K562 (cell line): ENCODE data around the gene PRDX6. TPM values are rescaled to one million over a fixed set of nuclear protein-coding genes. Genes with fewer than 3 reads are reported as not detected.

Source experiments
- ARID2 ChIP-seq: fragments of 450-650 bp; IDR thresholded peaks from 2 replicates; pipeline ENCODE4 v1.6.1; 2017; ENCODE audit warnings: antibody characterized with exemption, mild to moderate bottlenecking
- ARNT ChIP-seq, 2 experiments: fragments of 450-650 bp; IDR thresholded peaks; 2 replicates each; pipeline ENCODE4 v1.6.1; 2016; ENCODE audit warnings: mild to moderate bottlenecking in 1 of 2
- ATF7 ChIP-seq: fragments of 450-650 bp; IDR thresholded peaks from 2 replicates; pipeline ENCODE4 v1.7.1; 2014; ENCODE audit warnings: mild to moderate bottlenecking, moderate library complexity
- CBX2 ChIP-seq: fragments of 200-600 bp; sonication (generic); IDR thresholded peaks from one replicate; pipeline ENCODE4 v1.6.1; 2012; ENCODE audit warnings: mild to moderate bottlenecking, low read length, inconsistent platforms; ENCODE audit not compliant: insufficient read depth, poor library complexity, severe bottlenecking
- CHD1 ChIP-seq: fragments of 200-600 bp; sonication (generic); IDR thresholded peaks from one replicate; pipeline ENCODE4 v1.6.1; 2012; ENCODE audit warnings: mild to moderate bottlenecking, moderate library complexity, low read length, inconsistent platforms
- ELF4 ChIP-seq: fragments of 450-650 bp; formaldehyde crosslinking; IDR thresholded peaks from 2 replicates; pipeline ENCODE4 v1.4.0; 2022; ENCODE audit warnings: missing genetic modification characterization
- GTF2B ChIP-seq: IDR thresholded peaks from 2 replicates; pipeline ENCODE4 v1.6.1; 2011; ENCODE audit not compliant: insufficient read length; ENCODE audit errors: extremely low read depth
- IRF9 ChIP-seq: fragments of 450-650 bp; IDR thresholded peaks from 2 replicates; pipeline ENCODE4 v1.6.1; 2016; ENCODE audit warnings: missing biosample characterization, missing genetic modification characterization
- KHSRP ChIP-seq: fragments of 450-650 bp; IDR thresholded peaks from 2 replicates; pipeline ENCODE4 v1.6.1; 2017
- MNT ChIP-seq, 2 experiments: fragments of 450-650 bp; conservative IDR thresholded peaks; 2 replicates each; pipeline ENCODE4 v1.6.1; 2017; ENCODE audit warnings: mild to moderate bottlenecking in 2 of 2, moderate library complexity in 2 of 2
- NBN ChIP-seq: fragments of 450-650 bp; IDR thresholded peaks from 2 replicates; pipeline ENCODE4 v1.6.1; 2016; ENCODE audit warnings: low read depth, mild to moderate bottlenecking
- NFYB ChIP-seq: IDR thresholded peaks from 2 replicates; pipeline ENCODE4 v1.6.1; 2011; ENCODE audit warnings: mild to moderate bottlenecking, moderate library complexity; ENCODE audit not compliant: insufficient read length; ENCODE audit errors: extremely low read depth
- NR0B1 ChIP-seq: fragments of 450-650 bp; IDR thresholded peaks from one replicate; pipeline ENCODE4 v1.6.1; 2018; ENCODE audit warnings: mild to moderate bottlenecking, moderate library complexity; ENCODE audit not compliant: partially characterized antibody
- PCBP2 ChIP-seq: fragments of 200-400 bp; formaldehyde crosslinking; IDR thresholded peaks from 2 replicates; pipeline ENCODE4 v1.6.1; 2018; ENCODE audit warnings: low read length, low read depth, mild to moderate bottlenecking, moderate library complexity; ENCODE audit not compliant: poor library complexity, severe bottlenecking
- RBM14 ChIP-seq: fragments of 200-400 bp; formaldehyde crosslinking; IDR thresholded peaks from 2 replicates; pipeline ENCODE4 v1.6.1; 2018; ENCODE audit warnings: low read depth, mild to moderate bottlenecking, low read length, moderate library complexity, borderline replicate concordance; ENCODE audit not compliant: insufficient read depth
- RBM34 ChIP-seq: fragments of 200-400 bp; formaldehyde crosslinking; IDR thresholded peaks from 2 replicates; pipeline ENCODE4 v1.6.1; 2018; ENCODE audit warnings: low read length, borderline replicate concordance; ENCODE audit not compliant: insufficient read depth
- SAFB ChIP-seq: fragments of 200-400 bp; formaldehyde crosslinking; IDR thresholded peaks from 2 replicates; pipeline ENCODE4 v1.6.1; 2017; ENCODE audit warnings: low read depth, low read length, borderline replicate concordance
- SNRNP70 ChIP-seq: fragments of 200-400 bp; formaldehyde crosslinking; optimal IDR thresholded peaks from 2 replicates; pipeline ENCODE3; 2017; ENCODE audit warnings: low read depth, low read length
- ZBTB9 ChIP-seq: fragments of 450-650 bp; formaldehyde crosslinking; IDR thresholded peaks from 2 replicates; pipeline ENCODE4 v1.4.0; 2020; ENCODE audit warnings: mild to moderate bottlenecking, moderate library complexity
- ZNF143 ChIP-seq: sonication (generic); formaldehyde crosslinking; IDR thresholded peaks from 2 replicates; pipeline ENCODE4 v1.9.0; 2022; ENCODE audit warnings: mild to moderate bottlenecking, missing genetic modification reagents
- ZNF507 ChIP-seq: conservative IDR thresholded peaks from 2 replicates; pipeline ENCODE4 v1.6.1; 2017; ENCODE audit warnings: missing genetic modification characterization, missing compliant biosample characterization
- ZNF644 ChIP-seq: fragments of 200-800 bp; sonication (Bioruptor generic); IDR thresholded peaks from 2 replicates; pipeline ENCODE4 v1.6.1; 2016; ENCODE audit warnings: low read depth, missing genetic modification characterization, missing compliant biosample characterization
- ZNF696 ChIP-seq: fragments of 250-450 bp; sonication (Bioruptor Pico); conservative IDR thresholded peaks from 2 replicates; pipeline ENCODE4 v1.4.0; 2020; ENCODE audit warnings: mild to moderate bottlenecking, moderate library complexity
- ZSCAN32 ChIP-seq: fragments of 450-650 bp; formaldehyde crosslinking; IDR thresholded peaks from 2 replicates; pipeline ENCODE4 v1.4.0; 2020; ENCODE audit warnings: mild to moderate bottlenecking, moderate library complexity
- polyA plus RNA-seq, 8 experiments: library from polyadenylated mRNA; depleted of rRNA in 4 of 8; stranded (reverse) in 5 of 8; unstranded in 3 of 8; fragments of >200 nt; fragmentation: Nextera tagmentation in 2 of 8; fragmentation: Illumina TruSeq in 1 of 8; extraction: Ambion mirVana in 2 of 8; extraction: Trizol in 1 of 8; gene quantifications; 2 replicates each; pipeline versions ENCODE4 v1.2.1 to v1.2.3, GENCODE V29; 2011 to 2014; ENCODE audit warnings: inconsistent platforms in 1 of 8, missing spikeins in 1 of 8
- total RNA-seq, 7 experiments: library from RNA; depleted of rRNA in 6 of 7; stranded (reverse); fragments of >200 nt in 6 of 7; fragmentation: Illumina TruSeq in 2 of 7; extraction: Trizol in 2 of 7; gene quantifications; 2 replicates each; pipeline versions ENCODE4 v1.2.1 to v1.2.3, GENCODE V29; 2011 to 2021; ENCODE audit warnings: low replicate concordance in 1 of 7

The PRDX6 gene
- total and polyA plus RNA-seq, 9 of the 15 experiments (the other 6 are each of a cell fraction or from before 2014, with no cell fraction given) = 277 to 1,082 (median 610) TPM

- TF ChIP-seq CBX2 = no peak
- TF ChIP-seq ATF7 = 0 out of 2 replicates have a peak, but pooled peaks have one; percentile 36
- TF ChIP-seq IRF9 (tag) = no peak
- TF ChIP-seq ZNF696 = no peak
- no peak for TF ChIP-seq GTF2B
- no peak for TF ChIP-seq NR0B1
- no peak for TF ChIP-seq PCBP2
- no peak for TF ChIP-seq NFYB
- TF ChIP-seq NBN = 0 out of 2 replicates have a peak, but pooled peaks have one; percentile 33
- TF ChIP-seq ELF4 = no peak
- no peak for TF ChIP-seq ZSCAN32 (CRISPR knock-in tag)
- TF ChIP-seq ARID2 = no peak
- TF ChIP-seq ZNF507 = no peak
- no peak for TF ChIP-seq RBM34
- no peak for TF ChIP-seq KHSRP
- peak in 1 of 2 experiments; percentile 73; a peak in 2 of 4 replicates for TF ChIP-seq MNT (conservative IDR thresholded peaks at IDR 0.05)
- TF ChIP-seq CHD1 = no peak
- TF ChIP-seq SAFB = no peak
- TF ChIP-seq ZNF143 (CRISPR knock-in tag) = no peak
- TF ChIP-seq ZNF644 = no peak
- peak in 1 of 2 experiments; percentile 26; a peak in 1 of 4 replicates for TF ChIP-seq ARNT (IDR thresholded peaks at IDR 0.05)
- no peak for TF ChIP-seq ZBTB9 (CRISPR knock-in tag)
- no peak for TF ChIP-seq SNRNP70
- TF ChIP-seq RBM14 = no peak
Measured at GRCh38 chr1:173496757-173497320, 19.7 kb downstream of the PRDX6 start (continued).
